Measurements from ENCODE around the gene PAK1IP1.
A peak's percentile ranks its signal among the peaks of the same experiment; 100 is the strongest.
"Not testable (repeated sequence)": the region's sequence is repeated elsewhere in the genome, so short reads cannot be mapped to it uniquely, and the experiment has no call there.

The PAK1IP1 gene, protein sequence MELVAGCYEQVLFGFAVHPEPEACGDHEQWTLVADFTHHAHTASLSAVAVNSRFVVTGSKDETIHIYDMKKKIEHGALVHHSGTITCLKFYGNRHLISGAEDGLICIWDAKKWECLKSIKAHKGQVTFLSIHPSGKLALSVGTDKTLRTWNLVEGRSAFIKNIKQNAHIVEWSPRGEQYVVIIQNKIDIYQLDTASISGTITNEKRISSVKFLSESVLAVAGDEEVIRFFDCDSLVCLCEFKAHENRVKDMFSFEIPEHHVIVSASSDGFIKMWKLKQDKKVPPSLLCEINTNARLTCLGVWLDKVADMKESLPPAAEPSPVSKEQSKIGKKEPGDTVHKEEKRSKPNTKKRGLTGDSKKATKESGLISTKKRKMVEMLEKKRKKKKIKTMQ

DNA sequence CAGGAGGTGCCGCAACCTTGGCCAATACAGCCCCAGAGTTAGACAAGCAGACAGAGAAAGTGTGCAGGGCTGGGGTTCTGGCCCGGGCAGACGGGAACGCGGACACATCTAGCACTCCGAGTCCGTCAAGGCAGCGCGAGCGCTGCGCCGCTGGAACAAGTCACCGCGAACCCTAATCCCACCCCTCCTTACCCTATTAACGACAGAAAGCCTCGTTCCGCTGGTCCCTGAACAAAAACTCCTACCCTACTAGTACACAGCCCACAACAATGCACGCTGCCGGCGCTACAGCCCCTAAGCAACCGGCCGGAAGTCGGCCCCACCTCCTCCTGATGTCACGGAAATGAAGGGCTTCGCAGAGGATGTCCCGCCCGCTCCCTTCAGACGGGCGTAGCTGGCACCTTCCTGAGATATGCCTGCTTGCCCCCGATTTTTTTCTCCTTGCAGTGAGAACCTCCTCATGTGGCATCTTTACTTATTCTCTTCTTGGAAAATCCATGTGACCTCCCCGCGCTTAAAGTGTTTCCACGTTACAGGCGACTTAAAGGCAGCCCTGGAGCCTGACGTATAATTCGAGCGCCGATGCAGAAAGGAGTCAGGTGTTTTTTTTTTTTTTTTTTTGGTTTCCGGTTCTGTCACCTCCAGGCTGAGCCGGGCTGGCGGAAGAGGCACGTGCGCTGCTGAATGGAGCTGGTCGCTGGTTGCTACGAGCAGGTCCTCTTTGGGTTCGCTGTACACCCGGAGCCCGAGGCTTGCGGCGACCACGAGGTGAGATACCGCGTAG lies at the start of gene PAK1IP1, which contains the start of gene C6orf52:
PAK1IP1 (plus strand) TSS at position 671 of the 784 bp plus-strand sequence; CDS start at position 685, 14 bp downstream.
C6orf52 (minus strand) TSS at position 315 of the 784 bp plus-strand sequence. CDS start 7,066 bp downstream, outside the sequence.
- peak; percentile 99 for DNase-seq

DNA sequence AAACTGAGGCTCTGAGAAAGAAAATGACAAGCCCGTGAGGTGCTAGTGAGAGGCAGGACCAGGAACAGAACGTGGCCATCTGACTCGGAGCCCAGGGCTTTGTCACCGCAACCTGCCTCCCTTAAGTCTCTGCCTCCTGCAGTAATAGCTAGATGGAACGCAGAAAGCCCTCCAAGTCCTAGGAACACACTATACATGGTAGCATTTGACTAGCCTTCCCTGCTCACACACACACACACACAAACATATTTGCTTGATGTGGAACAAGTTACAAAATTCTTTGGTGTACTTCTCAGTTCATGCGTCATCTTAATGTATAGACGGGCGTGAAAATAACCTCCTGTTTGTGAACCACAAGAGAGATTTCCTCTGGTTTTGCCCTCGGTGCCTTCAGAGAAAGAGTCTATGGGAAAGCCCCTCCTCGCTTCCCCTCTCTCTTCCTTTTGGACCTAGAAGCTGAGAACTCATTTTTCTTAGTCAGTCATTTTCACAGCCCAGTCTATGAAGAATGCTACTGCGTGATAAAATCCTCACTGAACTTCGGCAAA lies 39.2 kb upstream of the PAK1IP1 start:
- no peak for DNase-seq

DNA sequence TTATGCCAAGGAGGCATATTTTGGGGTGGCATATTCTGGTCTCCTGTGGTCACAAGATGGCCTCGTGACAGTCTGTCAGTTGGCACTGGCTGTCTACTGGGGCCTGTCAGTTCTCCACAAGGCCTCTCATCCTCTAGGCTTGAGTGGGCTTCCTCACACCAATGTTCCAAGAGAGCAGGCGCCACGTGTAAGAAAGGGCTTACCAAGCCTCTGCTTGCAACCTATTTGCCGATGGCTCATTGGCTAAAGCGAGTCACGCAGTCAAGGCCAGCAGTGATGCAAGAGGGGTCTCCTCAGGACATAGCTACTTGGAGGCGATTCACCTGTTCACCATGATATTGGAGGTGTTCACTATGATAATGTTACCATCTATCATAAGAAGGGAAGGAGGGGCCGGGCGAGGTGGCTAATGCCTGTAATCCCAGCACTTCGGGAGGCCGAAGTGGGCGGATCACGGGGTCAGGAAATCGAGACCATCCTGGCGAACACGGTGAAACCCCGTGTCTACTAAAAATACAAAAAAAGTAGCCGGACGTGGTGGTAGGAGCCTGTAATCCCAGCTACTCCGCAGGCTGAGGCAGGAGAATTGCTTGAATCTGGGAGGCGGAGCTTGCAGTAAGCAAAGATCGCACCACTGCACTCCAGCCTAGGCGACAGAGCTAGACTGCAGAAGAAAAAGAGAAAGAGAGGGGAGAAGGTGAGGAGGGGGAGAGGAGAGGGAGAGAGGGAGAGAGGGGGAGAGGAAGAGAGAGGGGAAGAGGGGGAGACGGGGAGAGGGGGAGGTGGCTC lies 35.7 kb upstream of the PAK1IP1 start:
- DNase-seq = no peak

DNA sequence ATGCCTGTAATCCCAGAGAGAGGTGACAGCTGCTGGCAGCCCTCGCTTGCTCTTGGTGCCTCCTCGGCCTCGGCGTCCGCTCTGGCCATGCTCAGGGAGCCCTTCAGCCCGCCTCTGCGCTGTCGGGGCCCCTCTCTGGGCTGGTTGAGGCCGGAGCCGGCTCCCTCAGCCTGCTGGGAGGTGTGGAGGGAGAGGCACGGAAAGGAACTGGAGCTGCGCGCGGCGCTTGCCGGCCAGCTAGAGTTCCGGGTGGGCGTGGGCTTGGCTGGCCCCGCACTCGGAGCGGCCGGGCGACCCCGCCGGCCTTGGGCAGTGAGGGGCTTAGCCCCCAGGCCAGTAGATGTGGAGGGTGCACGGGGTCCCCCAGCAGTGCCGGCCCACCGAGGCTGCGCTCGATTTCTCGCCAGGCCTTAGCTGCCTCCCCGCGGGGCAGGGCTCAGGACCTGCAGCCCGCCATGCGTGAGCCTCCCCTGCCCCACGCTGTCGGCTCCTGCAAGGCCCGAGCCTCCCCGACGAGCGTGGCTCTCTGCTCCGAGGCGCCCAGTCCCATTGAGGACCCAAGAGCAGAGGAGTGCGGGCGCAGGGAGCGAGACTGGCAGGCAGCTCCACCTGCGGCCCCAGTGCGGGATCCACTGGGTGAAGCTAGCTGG lies 34.9 kb upstream of the PAK1IP1 start:
- no peak for DNase-seq

DNA sequence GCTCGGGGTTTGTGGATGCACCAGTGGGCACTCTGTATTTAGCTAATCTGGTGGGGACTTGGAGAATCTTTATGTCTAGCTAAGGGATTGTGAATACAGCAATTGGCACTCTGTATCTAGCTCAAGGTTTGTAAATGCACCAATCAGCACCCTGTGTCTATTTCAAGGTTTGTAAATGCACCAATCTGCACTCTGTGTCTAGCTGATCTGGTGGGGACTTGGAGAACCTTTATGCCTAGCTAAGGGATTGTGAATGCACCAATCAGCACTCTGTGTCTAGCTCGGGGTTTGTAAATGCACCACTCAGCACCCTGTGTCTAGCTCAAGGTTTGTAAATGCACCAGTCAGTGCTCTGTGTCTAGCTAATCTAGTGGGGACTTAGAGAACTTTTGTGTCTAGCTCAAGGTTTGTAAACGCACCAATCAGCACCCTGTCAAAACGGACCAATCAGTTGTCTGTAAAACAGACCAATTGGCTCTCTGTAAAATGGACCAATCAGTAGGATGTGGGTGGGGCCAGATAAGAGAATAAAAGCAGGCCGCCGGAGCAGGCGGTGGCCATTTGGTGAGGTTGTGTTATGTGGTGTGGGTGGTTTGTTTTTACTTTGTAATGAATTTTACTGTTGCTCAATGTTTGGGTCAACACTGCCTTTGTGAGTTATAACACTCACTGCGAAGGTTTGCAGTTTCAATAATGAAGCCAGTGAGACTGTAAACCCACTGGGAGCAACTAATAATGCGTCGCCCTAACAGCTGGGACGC lies 34.2 kb upstream of the PAK1IP1 start:
- not testable (repeated sequence) for DNase-seq

DNA sequence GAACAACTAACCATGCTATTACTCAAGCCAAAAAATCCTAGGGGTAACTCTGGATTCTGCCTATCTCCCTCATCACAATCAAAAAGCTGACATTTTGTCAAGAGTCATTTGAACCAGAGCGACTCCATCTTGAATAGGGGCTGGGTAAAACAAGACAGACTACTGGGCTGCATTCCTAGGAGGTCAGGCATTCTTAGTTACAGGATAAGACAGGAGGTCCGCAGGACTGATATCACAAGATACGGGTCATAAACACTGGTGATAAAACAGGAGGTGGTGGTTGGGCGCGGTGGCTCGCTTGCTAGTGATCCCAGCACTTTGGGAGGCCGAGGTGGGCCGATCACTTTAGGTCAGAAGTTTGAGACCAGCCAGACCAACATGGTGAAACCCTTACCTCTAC lies 32.6 kb upstream of the PAK1IP1 start:
- no peak for DNase-seq

DNA sequence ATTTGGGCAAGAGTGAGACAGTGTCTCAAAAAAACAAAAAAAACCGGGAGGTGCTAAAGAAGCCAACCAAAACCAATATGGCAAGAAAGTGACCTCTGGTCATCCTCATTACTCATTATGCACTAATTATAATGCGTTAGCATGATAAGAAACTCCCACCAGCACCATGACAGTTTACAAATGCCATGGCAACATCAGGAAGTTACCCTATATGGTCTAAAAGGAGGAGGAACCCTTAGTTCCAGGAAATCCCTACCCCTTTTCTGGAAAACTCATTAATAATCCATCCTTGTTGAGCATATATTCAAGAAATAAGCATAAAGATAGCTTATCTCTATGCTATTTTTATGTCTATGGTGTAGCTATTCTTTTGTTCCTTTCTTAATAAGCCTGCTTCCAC lies 32.0 kb upstream of the PAK1IP1 start:
- no peak for DNase-seq

DNA sequence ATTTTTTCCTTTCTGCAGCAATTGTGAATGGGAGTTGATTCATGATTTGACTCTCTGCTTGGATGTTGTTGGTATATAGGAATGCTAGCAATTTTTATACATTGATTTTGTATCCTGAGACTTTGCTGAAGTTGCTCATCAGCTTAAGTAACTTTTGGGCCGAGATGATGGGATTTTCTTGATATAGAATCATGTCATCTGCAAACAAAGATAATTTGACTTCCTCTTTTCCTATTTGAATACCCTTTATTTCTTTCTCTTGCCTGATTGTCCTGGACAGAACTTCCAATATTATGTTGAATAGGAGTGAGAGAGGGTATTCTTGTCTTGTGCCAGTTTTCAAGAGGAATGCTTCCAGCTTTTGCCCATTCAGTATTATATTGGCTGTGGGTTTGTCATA lies 29.2 kb upstream of the PAK1IP1 start:
- DNase-seq = not testable (repeated sequence)

DNA sequence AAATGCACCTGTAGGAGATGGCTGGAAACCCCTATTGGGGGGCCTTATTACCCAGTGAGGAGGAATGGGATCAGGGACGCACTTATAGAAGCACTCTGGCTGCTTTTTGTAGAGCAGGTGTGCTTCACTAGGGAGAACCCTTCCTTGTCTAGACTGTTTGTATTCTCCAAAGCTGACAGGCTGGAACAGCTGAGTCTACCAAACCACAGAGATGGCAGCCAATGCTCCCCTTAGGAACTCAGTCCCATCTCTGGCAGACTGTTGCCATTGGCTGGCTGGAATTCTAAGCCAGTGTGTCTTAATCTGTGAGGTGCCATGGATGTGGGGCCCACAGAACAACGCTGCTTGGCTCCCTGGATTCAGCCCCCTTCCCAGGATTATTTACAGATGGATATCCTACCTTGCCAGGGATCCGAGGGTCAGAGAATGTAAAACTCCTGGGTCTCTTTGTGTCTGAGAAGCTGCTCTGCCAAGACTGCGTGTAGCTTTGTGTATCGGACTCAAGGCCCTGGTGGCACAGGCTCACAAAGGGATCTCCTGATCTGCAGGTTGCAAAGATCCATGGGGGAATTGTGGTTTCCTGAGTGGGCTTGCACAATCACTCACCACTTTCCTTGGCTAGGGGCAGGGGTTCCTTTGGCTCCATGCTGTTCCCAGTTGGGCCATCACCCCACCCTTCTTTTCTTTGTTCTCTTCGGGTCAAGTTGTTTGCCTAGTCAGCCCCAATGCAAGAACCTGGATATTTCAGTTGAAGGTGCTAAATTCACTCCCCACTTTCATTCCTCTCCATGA lies 26.4 kb upstream of the PAK1IP1 start:
- DNase-seq = no peak

DNA sequence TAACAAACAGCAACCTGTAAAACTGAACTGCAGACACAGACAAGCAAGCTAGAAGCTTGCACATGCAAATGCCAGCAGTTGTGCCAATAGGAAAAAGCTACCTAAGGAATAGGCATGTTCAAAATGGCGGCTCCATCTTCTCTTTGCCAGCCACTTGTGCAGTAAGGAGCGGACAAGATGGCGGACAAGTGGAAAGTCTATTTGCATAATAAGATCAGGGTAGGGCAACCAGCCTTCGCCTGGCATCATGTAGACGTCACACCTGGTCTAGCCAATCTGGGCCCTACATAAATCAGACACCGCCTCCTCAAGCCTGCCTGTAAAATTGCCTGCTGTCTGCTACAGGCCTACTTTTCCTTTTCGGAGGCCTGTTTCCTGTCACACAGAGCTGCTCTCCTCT lies 18.4 kb upstream of the PAK1IP1 start:
- no peak for DNase-seq

DNA sequence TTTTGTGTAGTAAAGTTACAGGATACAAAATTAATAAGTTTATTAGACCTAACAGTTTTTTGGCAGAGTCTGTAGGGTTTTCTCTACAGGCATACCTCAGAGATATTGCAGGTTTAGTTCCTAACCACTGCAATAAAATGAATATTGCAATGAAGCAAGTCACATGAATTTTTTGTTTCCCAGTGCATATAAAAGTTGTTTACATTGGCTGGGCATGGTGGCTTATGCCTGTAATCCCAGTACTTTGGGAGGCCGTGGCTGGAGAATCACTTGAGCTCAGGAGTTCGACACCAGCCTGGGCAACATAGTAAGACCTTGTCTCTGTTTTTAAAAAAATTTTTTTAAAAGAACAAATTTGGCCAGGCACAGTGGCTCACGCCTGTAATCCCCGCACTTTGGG lies 16.3 kb upstream of the PAK1IP1 start:
- DNase-seq = no peak

DNA sequence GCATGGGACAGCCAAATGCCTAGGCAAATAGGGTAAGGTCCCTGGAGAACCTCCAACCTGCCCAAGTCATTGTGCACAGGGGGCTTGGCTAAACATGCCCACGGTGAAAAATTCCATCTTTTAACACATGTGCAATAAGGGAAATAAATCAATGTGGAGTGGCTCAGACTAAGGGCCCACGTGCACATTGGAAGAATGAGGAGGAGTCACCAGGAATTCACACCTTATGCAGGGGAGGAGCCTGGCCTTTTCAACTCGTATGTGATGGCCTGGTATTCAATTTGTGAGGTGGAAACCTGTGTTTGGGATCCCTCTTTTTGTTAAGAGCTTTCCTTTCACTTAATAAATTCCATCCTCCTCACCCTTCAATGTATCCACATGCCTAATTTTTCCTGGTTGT lies 13.0 kb upstream of the PAK1IP1 start:
- no peak for DNase-seq

DNA sequence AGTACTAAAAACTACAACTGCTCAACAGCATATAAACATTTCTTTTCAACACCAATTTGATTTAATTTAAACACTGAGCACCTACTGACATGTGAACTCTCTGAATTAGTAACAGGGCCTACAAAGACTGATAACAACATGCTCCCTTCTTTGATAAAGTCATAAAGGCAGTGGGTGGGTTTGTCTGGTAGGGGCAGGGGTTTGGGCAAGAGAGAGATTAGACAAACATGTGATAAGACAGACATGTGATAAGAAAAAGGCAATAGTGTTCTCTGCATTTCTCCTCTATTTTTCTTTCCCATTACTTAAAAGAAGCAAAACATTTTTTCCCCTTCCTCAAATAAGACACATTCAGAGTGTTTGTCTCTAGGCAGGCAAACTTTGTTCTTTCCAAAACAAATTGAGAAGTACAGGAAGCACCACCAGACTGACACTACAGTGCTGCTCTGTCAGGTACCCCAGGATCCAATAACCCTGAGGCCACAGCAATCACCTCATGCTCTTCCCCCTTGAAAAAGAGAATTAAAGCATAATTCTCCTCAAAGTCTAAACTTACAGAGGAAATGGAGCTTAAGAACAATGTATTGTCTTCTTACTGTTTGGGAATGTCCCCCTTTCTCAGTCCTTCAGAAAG lies 12.3 kb upstream of the PAK1IP1 start:
- no peak for DNase-seq

DNA sequence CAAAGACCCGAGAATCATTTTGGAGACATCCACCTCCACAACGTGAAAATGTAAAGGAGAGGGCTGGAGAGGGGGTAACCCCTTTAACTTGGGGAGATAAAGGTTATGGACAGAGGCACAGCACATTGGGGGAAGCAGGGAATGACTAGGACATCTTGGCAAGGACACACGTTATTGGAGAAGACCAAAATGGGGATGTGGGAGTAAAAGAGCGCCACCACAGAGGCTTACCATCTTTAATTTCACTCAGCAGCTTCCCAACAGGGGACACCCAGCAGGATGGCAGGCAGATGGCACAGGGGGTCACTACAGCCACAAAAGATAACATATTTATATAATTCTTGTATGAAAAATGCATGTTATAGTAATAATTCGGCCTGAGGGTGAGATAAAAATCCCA lies 10.2 kb upstream of the PAK1IP1 start:
- DNase-seq = no peak

DNA sequence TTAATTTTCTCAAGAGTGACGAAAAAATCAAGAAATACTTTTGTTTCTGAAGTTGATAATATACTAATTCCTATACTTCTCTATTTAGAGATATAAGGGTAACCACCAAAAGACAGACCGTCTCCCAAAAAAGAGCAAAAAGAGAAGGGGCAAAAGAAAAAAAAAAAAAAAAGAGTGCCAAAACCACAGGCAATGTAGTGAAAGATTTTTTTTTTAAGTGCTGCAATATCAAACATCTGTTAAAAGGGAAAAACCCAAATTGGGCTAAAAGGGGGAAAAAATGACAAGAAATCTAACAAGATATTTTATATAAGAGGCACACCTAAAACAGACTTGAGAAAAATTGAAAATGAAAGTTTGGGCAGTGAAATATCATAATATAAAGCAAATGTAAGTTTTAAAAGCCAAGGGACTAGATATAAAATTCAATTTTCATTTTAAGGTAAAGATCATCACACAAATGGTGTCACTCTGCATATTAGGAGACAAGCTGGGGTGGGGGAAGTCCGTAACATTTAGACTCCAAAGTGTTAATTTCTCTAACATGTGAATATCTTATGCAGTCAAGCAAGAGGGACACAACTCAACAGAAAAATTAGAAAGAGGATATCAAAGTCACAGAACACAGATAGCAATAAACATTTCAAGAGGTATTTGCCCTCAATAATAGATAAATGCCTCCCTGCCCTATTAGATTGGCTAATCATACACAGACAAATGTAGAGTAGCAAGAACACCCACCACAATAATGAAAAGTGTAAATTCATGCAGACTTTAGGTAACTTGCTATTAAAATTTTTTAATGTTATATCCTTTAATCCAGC lies 9.5 kb upstream of the PAK1IP1 start:
- no peak for DNase-seq

DNA sequence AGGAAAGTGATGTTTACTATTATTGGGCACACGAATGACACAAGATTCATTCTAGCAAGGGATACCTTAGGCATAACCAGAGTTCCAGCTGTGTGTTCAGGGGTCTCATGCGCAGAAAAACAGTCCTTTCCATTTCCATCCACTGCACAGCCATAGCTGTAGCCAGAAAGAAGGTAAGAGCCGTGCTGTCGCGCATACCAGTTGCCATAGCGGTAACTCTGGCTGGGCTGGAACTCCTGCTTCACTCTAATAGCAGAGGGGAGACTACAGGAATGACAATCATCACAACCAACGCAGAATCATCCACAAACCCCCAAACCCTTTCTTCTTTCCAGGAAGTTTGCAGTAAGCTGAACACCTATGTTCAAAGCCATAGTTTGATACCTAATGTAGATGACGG lies 7.9 kb upstream of the PAK1IP1 start:
- no peak for DNase-seq

DNA sequence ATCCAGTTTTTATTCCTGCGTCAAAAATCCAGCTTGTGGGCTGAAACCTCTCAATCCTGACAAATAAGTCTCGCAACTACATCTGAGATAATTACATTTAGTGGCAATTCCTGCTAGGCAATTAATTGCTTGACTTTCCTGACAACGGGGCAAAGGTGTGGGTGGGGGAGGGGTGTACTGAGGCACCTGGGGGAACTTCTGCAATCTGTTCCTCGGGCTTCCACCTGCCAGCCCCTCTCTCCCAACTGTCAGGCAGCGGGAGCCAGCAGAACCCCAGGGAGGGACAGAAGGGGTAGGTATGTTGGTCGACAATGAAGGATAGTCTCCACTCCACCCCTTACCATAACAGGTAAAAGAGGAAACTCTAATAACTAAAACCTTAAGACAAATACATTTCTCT lies 7.2 kb upstream of the PAK1IP1 start:
- DNase-seq = no peak

DNA sequence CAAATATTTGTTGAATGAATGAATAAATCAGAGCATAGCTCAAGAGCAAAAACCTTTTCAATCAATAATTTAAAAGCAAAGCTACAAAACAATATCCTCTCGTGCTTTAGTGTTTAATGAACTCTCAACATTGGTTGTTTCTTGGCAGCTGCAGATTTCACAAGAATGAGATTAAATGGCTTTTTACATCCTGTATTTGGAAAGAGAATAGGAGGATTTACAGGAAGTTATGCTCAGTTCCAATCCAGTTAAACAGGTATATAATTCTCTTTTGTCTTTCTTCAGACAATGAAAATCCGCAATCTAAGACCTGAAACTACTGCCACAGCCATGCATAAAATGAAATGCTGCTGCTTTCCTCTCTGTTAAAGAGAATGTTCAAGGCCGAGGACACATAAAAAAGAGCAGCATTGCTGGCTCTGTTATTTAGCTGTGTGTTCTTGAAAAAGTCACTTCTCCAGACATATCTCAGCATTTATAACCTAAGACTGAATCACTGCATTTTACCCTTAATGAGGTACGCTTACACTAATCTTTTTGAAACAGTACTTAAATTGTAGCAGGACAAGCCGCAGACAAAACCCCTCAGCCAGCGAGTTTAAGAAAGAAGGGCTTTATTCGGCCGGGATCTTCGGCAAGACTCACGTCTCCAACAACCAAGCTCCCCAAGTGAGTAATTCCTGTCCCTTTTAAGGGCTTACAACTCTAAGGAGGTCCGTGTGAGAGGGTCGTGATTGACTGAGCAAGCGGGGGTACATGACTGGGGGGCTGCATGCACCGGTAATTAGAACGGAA lies 3.9 kb upstream of the PAK1IP1 start:
- peak; percentile 7 for DNase-seq

Data from eye (tissue), 1 donor.